Skeletal muscle satellite cell (primary cell): Measurements from ENCODE around the gene OPCML.

Experiments used
- H3K27me3 ChIP-seq: 2 replicates; pipeline ENCODE4 v1.7.0; 2013; ENCODE audit warnings: low read length; ENCODE audit not compliant: control insufficient read depth, insufficient read depth
- H3K36me3 ChIP-seq: 2 replicates; pipeline ENCODE4 v1.7.0; 2013; ENCODE audit warnings: mild to moderate bottlenecking, control low read depth, low read length; ENCODE audit not compliant: insufficient read depth
- H3K4me1 ChIP-seq: 2 replicates; pipeline ENCODE4 v1.7.0; 2013; ENCODE audit warnings: low read length; ENCODE audit not compliant: control insufficient read depth, insufficient read depth
- H3K4me2 ChIP-seq: 2 replicates; pipeline ENCODE4 v1.7.0; 2013; ENCODE audit warnings: mild to moderate bottlenecking, low read length
- H3K4me3 ChIP-seq: 2 replicates; pipeline ENCODE4 v1.7.0; 2013; ENCODE audit warnings: low read length
- H3K9ac ChIP-seq: 2 replicates; pipeline ENCODE4 v1.7.0; 2013; ENCODE audit warnings: mild to moderate bottlenecking, low read depth, low read length, moderate library complexity
- H3K9me3 ChIP-seq: replicated peaks from 2 replicates; pipeline ENCODE4 v1.7.0; 2013; ENCODE audit warnings: mild to moderate bottlenecking, control low read depth, low read length

Gene OPCML

DNA sequence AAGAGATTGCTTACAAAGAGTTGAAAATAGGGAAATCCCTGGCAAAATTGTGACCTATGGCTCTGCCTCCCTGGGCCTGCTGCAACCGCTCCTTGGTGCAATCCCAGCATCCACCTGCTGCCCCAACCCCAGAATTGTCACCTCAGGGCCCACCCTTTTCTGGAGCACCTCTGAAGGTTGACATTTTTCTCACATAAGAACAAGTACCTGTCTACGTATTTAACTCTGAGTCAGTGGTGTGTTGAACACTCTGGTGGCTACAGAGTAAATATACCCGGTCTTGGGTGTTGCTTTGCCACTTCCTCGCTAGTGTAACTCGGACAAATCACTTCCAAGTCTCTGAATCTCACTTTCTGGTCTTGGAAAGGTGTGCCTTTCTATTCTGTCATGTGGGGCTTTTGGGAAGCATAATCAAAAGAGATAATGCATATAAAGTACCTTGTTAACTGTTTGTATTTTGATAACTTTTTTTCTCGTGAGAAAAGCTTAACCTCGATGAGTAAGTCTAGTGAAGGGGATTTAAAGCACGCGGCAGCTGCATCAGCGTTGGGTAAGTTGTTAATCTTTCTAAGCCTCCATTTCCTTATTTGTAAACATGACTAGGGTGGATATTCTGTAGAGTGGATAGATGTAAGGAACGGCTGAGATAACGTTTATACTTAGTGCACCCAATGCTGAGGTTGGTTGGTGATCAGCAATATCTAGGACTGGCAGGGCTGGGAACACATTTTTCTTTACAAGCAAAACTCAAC, 881.2 kb downstream of the OPCML start:
- peaks cover 3% of the 10 kb centered on the region for H3K4me1 ChIP-seq
- no peak overlapping the region for H3K4me3 ChIP-seq
- H3K9me3 ChIP-seq = no peaks in the 10 kb centered on the region
- H3K9ac ChIP-seq = no peak overlapping the region
- no peak overlapping the region for H3K4me2 ChIP-seq
- H3K27me3 ChIP-seq = peaks cover 10% of the 10 kb centered on the region
- H3K36me3 ChIP-seq = no peaks in the 10 kb centered on the region

DNA sequence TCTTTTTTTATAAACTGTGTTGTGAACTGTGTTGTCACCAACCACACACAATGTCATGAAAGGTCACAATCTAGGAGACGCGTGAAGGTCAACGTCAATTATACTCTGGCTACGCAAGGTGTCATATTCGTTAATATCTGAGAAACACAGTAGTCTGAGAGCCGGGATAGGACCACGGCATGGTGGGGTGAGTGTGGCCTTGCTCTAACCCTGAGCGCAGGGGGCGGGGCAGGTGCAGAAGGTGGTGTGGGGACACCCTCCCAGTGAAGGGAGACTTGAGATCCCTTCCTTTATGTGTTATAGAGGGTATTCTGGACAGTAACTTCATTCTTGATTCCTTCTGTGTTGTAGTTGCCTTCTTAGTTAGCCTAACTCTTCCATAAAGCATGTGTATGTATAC, 883.0 kb downstream of the OPCML start:
- no peaks in the 10 kb centered on the region for H3K36me3 ChIP-seq
- H3K4me2 ChIP-seq = no peak overlapping the region
- no peak overlapping the region for H3K4me3 ChIP-seq
- peaks cover 18% of the 10 kb centered on the region for H3K27me3 ChIP-seq
- no peak overlapping the region for H3K9ac ChIP-seq
- H3K4me1 ChIP-seq = peaks cover 3% of the 10 kb centered on the region
- H3K9me3 ChIP-seq = no peaks in the 10 kb centered on the region

DNA sequence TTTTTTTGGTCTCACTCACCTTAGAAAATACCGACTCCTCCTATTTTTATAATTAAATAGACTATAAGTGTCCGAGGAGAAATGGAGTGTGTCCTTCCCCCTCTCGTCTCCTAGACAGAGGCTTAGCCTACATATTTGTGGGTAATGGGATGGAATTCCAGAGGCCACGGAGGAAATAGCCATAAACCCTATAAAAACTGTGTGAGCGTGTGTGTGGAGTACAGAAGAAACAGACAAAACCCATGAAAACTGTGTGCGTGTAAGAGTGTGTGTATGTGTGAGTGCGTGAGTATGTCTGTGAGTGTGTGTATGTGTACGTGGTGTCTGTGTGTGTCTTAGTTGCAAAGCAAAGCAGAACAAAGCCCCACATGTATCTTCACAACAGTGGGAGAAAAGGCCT, 883.5 kb downstream of the OPCML start:
- peaks cover 3% of the 10 kb centered on the region for H3K4me1 ChIP-seq
- no peak overlapping the region for H3K4me2 ChIP-seq
- no peak overlapping the region for H3K9ac ChIP-seq
- H3K9me3 ChIP-seq = no peaks in the 10 kb centered on the region
- no peak overlapping the region for H3K4me3 ChIP-seq
- no peaks in the 10 kb centered on the region for H3K36me3 ChIP-seq
- peaks cover 16% of the 10 kb centered on the region for H3K27me3 ChIP-seq

DNA sequence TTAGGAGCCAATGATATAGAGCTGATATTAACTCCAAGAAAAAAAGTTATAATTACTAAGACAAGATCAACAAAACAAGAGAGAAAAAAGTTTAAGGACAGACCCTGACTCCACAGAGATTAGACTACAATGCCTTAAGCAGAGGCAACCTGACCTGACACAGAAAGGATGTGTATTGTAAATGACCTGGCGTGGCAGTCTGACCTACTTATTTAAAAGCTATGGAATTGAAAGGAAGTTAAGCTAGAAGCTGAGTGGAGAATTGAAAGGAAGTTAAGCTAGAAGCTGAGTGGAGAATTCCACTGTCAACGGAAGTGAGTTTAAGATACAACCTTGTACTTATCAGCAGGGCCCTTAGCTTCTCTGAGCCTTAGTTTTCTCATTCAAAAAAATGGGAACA, 885.4 kb downstream of the OPCML start:
- Histone ChIP-seq H3K4me1 (peaks cover 3% of the 10 kb centered on the region), H3K36me3 (no peaks in the 10 kb centered on the region), H3K27me3 (peaks cover 16% of the 10 kb centered on the region), H3K9me3 (no peaks in the 10 kb centered on the region), H3K9ac (no peak overlapping the region), H3K4me2 (no peak overlapping the region), H3K4me3 (no peak overlapping the region)

DNA sequence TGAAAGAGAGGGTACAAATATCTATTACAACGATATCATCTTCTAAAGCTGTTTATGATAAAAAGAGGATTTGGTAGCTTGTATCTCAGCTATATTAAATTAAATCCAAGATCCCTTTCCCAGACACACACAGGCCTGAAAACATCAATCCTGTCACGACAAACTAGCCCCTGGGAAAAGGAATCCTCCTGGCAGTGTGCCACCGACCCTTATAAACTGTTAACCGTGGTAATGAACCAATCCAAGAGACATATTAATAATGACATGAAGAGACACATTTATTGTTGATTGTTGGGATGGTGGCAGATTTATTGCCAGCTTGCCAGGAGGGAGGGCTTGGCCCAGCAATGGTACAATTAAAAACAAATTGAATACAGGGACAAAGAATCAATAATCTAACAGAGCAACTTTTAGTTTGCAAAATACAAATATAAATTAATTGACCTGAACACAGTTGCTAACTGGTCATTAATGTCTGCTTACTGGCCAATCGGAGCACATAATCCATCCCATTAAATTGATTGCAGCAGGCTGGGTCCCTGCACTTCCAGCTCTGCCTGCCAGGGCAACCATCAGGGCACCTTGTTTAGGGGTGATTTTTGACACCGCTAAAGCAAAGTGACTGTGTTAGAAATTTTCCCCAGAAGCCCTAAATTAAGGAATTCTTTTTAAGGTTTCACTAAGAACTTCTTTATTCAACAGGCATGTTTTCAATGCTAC, 887.6 kb downstream of the OPCML start:
- no peaks in the 10 kb centered on the region for H3K36me3 ChIP-seq
- H3K4me3 ChIP-seq = no peak overlapping the region
- no peak overlapping the region for H3K9ac ChIP-seq
- peaks cover 8% of the 10 kb centered on the region for H3K27me3 ChIP-seq
- H3K9me3 ChIP-seq = no peaks in the 10 kb centered on the region
- peaks cover 3% of the 10 kb centered on the region for H3K4me1 ChIP-seq
- no peak overlapping the region for H3K4me2 ChIP-seq

DNA sequence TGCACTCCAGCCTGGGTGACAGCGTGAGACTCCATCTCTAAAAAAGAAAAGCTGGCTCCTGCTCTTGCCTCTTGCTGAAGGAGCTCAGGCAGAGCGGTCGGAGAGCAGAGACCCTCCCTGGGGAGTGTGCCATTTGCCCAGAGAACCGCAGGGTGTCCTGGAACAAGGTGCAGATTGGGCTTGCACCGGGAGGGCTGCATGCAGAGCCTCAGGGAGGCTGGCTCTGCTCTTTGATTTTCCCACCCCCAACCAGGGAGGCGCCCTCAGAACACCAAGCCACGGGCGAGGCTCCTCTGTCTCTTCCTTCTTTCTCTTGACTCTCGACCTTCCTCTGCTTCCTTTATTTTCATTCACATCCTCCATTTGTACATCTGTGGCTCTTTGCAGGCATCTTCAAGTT, 889.1 kb downstream of the OPCML start:
- H3K36me3 ChIP-seq = no peaks in the 10 kb centered on the region
- peaks cover 8% of the 10 kb centered on the region for H3K27me3 ChIP-seq

DNA sequence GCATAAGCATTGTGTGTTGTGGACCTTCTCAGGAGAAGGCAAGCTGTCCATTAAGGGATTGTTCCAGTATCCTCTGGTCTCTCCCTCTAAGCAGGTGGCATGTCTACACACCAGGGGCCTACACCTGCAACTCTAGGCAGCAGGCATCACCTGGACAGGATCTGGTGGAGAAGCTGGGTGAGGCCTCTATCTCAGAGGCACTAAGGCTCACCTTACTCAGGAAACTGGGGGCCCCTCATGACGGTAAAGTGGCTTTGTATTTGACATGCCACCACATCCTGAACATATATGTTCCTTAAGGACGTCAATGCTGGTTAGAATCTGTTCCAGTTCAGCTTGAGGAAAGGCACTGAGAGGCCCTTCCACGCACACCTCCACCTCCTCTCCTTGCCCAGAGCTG, 891.3 kb downstream of the OPCML start:
- H3K4me1 ChIP-seq = no peaks in the 10 kb centered on the region
- no peaks in the 10 kb centered on the region for H3K36me3 ChIP-seq
- H3K4me3 ChIP-seq = no peak overlapping the region
- no peak overlapping the region for H3K4me2 ChIP-seq
- peaks cover 8% of the 10 kb centered on the region for H3K27me3 ChIP-seq
- no peak overlapping the region for H3K9ac ChIP-seq
- no peaks in the 10 kb centered on the region for H3K9me3 ChIP-seq

More for the DNA sequence above, 889.1 kb downstream of the OPCML start:
- Histone ChIP-seq H3K4me3 (no peak overlapping the region), H3K4me2 (no peak overlapping the region), H3K4me1 (no peaks in the 10 kb centered on the region), H3K9me3 (no peaks in the 10 kb centered on the region), H3K9ac (no peak overlapping the region)

DNA sequence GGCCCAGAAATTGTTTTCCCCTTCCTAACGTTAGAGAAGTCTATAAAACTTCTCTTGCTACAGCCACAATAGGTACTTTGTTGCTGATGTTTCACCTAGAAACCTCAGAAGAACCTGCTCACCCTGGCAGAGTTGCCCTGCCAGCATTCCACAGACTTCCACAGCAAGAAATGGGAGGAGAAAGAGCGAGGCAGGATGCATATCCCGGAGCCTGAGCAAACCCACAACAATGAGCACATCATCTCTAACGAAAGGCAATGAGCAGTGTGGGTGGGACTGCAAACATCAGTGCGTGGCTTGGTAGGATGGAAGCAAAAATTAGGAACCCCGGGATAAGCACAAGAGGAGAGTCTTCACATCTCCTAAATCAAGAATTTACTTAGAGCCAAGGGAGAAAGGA, 892.3 kb downstream of the OPCML start:
- Histone ChIP-seq H3K36me3 (no peaks in the 10 kb centered on the region), H3K9ac (no peak overlapping the region), H3K9me3 (no peaks in the 10 kb centered on the region)

DNA sequence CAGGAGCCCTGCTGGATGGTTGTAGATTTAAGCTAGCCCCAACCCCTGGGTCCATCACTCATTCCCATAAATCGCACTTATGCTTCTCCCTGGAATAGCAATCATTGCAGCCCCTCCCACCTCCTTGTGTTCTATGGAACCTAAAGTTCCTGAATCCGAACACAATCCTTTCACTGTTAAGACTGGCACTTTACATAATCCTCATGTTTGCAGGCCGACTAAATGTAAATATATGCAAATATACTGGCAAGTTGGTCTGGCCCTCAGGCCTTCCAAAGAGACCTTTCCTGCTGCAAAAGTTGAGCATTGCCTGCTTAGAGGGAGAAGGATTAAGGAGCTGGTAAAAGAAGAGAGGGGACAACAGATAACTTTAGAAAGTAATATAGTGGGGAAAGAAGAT, 892.9 kb downstream of the OPCML start:
- H3K27me3 ChIP-seq = no peaks in the 10 kb centered on the region
- no peaks in the 10 kb centered on the region for H3K9me3 ChIP-seq
- H3K9ac ChIP-seq = no peak overlapping the region
- no peak overlapping the region for H3K4me3 ChIP-seq
- H3K36me3 ChIP-seq = no peaks in the 10 kb centered on the region
- no peak overlapping the region for H3K4me2 ChIP-seq
- H3K4me1 ChIP-seq = peaks cover under 1% of the 10 kb centered on the region

More for the DNA sequence above, 892.3 kb downstream of the OPCML start:
- no peak overlapping the region for H3K4me2 ChIP-seq
- no peaks in the 10 kb centered on the region for H3K4me1 ChIP-seq
- H3K4me3 ChIP-seq = no peak overlapping the region
- peaks cover under 1% of the 10 kb centered on the region for H3K27me3 ChIP-seq

DNA sequence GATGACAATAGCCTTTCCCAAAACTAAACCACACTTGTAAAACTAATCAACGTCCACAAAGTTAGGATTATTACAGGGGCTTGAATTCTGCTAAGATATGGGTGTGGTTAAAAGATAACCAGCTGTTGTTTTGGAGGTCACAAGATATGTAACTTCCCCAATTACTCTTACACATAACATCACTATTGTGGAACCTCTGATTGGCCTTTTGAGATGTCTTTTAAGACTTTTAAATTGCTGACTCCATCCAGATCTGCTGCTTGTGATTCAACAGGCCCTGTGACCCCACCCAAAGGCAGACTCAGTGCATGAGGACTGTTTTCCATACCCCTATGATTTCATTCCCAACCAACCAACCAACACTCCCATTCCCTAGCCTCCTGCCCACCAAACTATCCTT, 893.9 kb downstream of the OPCML start:
- Histone ChIP-seq H3K27me3 (no peaks in the 10 kb centered on the region), H3K4me1 (peaks cover 8% of the 10 kb centered on the region), H3K9me3 (no peaks in the 10 kb centered on the region), H3K4me3 (no peak overlapping the region), H3K9ac (no peak overlapping the region), H3K4me2 (no peak overlapping the region), H3K36me3 (no peaks in the 10 kb centered on the region)

DNA sequence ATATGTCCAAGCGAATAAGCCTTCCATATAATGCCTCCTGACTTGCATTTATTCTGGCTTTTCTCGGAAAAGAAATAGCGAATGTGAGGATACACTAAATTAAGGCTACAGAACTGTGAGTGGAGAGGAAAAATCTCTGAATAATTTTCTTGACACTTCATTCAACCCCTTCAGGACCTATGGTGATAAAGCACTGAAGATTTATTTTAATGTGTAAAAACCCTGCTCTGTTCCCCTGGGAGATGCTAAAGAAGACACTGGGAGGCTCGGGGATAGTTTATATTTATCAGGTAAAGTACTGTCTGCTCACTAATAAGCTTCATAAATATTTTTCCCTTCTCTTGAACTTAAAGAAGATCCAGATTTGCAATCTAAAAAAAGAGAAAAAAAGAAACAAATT, 895.8 kb downstream of the OPCML start:
- H3K36me3 ChIP-seq = no peaks in the 10 kb centered on the region
- no peak overlapping the region for H3K4me2 ChIP-seq
- no peaks in the 10 kb centered on the region for H3K9me3 ChIP-seq
- peaks cover 23% of the 10 kb centered on the region for H3K4me1 ChIP-seq
- no peaks in the 10 kb centered on the region for H3K27me3 ChIP-seq
- H3K9ac ChIP-seq = no peak overlapping the region
- H3K4me3 ChIP-seq = no peak overlapping the region
